Measurements from ENCODE around the gene OSER1.

DNA sequence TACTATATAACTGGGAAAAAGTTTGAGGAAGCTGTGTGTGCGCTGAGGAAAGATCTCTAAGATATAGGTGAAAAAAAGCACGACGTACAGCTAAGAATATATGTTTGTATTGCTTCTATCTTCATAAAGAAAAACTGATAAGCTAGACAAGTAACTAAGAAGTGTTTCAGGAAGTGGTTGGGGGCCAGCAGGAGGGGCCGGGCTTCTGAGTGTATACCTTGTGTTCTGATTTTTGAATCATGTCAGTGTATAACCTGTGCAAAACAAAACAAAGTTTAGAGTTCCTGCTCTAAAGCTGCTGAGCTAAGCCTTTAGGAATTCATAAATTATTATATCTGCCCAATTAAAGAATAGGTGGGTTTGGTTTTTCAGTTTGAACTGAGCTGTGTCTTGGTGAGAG is 7.9 kb upstream of the OSER1 start:
- TF ChIP-seq, protein P1, sequence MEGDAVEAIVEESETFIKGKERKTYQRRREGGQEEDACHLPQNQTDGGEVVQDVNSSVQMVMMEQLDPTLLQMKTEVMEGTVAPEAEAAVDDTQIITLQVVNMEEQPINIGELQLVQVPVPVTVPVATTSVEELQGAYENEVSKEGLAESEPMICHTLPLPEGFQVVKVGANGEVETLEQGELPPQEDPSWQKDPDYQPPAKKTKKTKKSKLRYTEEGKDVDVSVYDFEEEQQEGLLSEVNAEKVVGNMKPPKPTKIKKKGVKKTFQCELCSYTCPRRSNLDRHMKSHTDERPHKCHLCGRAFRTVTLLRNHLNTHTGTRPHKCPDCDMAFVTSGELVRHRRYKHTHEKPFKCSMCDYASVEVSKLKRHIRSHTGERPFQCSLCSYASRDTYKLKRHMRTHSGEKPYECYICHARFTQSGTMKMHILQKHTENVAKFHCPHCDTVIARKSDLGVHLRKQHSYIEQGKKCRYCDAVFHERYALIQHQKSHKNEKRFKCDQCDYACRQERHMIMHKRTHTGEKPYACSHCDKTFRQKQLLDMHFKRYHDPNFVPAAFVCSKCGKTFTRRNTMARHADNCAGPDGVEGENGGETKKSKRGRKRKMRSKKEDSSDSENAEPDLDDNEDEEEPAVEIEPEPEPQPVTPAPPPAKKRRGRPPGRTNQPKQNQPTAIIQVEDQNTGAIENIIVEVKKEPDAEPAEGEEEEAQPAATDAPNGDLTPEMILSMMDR (IDR thresholded peaks at IDR 0.05): no peak
- TF ChIP-seq POLR2A (IDR thresholded peaks at IDR 0.05): no peak

Measured in lower leg skin (tissue), 3 donors.